ENCODE results near the gene NMRK2.
"Not testable (repeated sequence)": the region's sequence is repeated elsewhere in the genome, so short reads cannot be mapped to it uniquely, and the experiment has no call there.

The NMRK2 gene

GRCh38 chr19:3932931-3933810 lies at the start of gene NMRK2:
Gene NMRK2 (plus strand): TSS chr19:3933069. CDS start chr19:3933672, 603 bp downstream.
- DNase-seq, result peak; percentile 70

- no peak for DNase-seq
Observed at GRCh38 chr19:3890591-3890990, 42.3 kb upstream of the NMRK2 start.

DNA sequence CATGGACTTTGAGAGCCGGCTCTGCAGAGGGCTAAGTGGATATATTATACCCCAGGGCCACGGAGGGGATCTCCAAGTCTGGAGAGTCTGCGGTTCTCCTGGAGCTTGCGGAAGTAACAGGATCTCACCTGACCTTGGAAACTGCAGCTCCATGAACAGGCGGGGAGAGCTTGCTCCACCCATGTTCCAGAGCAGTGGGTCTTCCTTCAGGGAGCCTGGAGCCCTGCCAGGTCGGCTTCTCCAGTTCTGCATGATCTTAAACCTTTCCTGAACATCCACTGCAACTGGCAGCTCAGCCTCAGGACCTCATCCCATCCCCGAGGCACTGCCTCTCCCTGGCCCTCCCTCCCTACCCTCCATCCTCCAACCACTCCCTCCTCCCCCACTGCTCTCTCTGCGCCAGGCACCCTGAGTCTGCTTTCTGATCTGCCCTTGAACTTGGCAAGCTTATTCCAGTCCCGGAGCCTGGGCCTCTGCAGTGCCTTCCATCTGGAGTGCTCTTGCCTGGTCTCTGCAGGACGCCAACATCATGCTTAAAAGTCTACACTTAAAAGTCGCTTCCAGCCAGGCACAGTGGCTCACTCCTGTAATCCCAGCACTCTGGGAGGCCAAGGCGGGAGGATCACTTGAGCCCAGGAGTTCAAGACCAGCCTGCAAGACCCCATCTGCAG lies 39.2 kb upstream of the NMRK2 start:
- no peak for DNase-seq

GRCh38 chr19:3894959-3895358 lies 37.9 kb upstream of the NMRK2 start:
- DNase-seq, result not testable (repeated sequence)

DNA sequence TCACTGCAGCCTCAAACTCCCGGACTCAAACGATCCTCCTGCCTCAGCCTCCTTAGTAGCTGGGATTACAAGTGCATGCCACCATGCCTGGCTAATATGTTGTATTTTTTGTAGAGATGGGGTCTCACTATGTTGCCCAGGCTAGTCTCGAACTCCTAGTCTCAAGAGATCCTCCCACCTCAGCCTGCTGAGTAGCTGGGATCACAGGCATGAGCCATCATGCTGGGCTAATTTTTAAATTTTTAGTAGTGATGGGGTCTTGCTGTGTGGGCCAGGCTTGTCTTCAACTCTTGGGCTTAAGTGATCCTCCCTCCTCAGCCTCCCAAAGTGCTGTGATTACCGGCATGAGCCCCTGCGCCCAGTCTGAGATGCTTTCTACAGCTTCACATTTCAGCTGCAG lies 37.1 kb upstream of the NMRK2 start:
- DNase-seq, result no peak

GRCh38 chr19:3897936-3898335 lies 34.9 kb upstream of the NMRK2 start:
- DNase-seq, result no peak

GRCh38 chr19:3898426-3898825 lies 34.4 kb upstream of the NMRK2 start:
- DNase-seq, result no peak

DNA sequence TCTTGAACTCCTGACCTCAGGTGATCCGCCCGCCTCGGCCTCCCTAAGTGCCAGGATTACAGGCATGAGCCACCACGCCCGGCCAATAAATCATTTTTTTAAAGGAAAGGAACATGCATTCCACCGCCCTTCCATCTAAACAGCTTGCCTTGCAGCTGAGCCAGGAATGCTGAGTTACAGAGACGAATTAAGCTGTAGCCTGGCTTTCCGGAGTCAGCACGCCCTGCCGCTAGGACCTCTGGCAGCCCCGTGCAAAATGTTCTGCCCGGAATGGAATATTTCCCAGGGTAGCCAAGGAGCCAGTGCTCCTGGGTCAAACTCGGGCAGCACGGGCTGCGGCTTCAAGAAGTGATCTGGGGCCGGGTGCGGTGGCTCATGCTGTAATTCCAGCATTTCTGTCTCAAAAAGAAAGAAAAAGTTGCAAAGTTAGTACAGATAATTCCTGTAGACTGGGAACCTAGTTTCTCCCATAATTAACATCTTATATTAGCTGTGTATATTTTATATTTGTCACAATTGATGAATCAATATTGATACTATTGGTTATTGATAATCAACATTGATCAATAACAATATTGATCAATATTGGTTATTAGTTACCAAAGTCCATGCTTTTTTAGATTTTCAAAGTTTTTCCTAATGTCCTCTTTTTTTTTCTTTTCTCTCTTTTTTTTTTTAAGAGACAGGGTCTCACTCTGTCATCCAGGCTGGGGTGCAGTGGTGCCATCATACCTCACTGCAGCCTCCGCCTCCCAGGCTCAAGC lies 33.2 kb upstream of the NMRK2 start:
- DNase-seq, result no peak

- DNase-seq, result no peak
Observed at GRCh38 chr19:3902317-3902973, 30.4 kb upstream of the NMRK2 start.

DNA sequence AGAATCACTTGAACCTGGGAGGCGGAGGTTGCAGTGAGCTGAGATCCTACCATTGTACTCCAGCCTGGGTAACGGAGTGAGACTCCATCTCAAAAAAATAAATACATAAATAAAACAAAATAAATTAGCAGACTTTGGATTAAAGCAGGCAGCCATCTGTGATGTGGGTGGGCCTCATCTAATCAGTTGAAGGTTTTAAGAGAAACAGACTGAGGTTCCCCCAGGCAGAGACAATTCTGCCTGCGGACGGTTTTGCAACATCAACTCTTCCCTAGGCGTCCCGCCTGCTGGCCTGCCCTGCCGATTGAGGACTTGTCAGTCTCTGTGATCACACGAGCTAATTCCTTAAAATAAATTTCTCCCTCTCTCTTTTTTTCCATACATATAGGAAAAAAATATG lies 28.6 kb upstream of the NMRK2 start:
- DNase-seq, result no peak

DNA sequence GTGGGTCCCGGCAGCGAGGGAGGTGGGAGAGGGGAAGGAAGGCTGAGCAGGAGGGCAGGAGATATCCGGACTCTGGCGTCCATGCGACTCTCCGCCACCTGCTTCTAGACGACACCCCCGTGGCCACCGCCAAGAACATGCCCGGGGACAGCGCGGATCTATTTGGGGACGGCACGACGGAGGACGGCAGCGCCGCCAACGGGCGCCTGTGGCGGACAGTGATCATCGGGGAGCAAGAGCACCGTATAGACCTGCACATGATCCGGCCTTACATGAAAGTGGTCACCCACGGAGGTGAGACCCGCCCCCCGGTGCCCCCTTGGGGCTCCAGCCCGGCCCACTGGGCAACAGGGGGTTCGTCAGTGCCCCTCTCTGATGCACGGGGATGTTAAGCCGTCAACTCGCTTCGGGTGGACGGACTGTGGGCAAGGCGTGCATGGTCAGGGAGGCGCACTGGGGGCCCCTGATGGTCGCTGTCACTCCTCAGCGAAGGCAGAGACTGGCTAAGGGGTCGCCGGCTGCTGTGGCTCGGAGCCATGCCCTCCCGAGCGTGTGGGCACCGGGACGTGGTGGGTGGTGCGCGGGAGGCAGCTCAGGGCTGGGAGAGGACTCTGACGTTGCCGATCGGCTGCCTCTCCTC lies 25.1 kb upstream of the NMRK2 start:
- DNase-seq, result no peak

DNA sequence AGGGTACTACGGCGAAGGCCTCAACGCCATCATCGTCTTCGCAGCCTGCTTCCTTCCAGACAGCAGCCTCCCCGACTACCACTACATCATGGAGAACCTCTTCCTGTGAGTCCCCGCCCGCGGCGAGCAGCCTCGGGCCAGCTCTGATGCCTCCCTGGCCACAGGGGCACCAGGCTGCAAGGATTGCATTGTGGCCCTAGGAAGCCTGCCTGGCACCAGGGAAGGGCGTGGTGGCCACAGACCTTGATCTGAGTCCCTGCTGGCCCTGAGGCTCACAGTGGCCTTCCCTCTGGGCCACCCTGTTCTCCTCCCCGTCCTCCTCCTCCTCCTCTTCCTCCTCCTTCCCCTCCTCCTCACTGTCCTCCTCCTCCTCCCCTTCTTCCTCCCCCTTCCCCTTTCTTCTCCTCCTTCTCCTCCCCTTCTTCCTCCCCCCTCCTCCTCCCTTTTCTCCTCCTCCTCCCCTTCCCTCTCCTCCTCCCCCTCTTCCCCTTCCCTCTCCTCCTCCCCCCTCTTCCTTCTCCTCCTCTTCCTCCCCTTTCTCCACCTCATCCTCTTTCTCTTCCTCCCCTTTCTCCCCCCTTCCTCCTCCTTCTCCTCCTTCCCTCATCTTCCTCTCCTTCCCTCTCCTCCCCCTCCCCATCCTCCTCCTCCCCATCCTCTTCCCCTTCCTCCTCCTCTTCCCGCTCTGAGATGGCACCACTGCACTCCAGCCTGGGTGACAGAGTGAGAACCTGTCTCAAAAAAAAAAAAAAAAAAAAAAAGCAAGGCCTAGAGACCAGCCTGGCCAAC lies 24.4 kb upstream of the NMRK2 start:
- DNase-seq, result no peak

GRCh38 chr19:3910105-3910504 lies 22.8 kb upstream of the NMRK2 start:
- DNase-seq, result no peak

GRCh38 chr19:3914199-3914598 lies 18.7 kb upstream of the NMRK2 start:
- no peak for DNase-seq

- DNase-seq, result no peak
Observed at GRCh38 chr19:3916033-3916432, 16.8 kb upstream of the NMRK2 start.

DNA sequence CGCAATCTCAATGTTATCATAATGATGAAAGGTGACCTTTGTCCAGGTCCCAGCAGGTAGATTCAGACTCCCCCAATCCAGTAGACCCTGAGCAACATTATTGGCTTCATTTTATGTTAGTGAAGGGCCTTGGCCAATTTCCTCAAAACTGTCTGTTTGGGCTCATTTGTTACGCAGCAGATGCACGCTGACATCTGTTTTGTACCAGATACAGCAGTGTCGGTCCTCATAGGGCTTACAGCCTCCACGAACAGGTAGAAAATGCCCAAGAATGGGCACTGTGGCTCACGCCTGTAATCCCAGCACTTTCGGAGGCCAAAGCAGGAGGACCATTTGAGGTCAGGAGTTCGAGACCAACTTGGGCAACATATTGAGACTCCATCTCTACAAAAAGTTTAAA lies 13.1 kb upstream of the NMRK2 start:
- no peak for DNase-seq

- DNase-seq, result no peak
Observed at GRCh38 chr19:3923096-3923758, 9.6 kb upstream of the NMRK2 start.

DNA sequence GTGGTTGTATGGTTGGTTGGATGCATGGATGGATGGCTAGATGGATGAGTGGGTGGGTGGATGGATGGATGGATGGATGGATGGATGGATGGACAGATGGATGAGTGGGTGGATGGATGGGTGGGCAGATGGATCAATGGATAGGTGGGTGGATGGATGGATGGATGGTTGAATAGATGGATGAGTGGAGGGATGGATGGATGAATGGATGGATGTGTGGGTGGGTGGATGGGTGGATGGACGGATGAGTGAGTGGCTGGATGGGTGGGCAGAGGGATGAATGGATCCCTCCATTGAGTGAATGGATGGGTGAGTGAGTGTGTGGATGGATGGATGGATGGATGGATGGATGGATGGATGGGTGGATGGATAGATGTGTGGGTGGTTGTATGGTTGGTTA lies 9.0 kb upstream of the NMRK2 start:
- no peak for DNase-seq

DNA sequence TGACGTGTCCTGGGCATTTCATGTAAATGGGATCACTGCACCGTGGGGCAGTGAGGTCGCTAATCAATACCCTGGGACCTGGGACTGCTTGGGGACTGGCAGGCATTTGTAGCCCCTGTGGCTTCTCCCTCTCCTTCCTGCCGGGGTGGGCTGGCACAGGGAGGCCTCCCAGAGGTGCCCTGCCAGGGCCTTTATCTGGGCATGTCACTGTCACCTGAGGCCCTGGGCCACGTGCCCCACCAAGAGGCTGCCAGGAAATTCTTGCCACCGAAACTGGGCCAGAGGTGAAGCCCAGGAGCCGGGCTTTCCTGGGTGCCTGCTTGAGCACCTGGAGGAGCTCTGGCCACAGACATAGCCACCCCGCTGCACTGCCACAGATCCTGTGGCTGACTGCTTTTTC lies 1.8 kb upstream of the NMRK2 start:
- no peak for DNase-seq

- no peak for DNase-seq
Observed at GRCh38 chr19:3936506-3937442, 3.9 kb downstream of the NMRK2 start.

Measured in NCI-H1436 (cell line).